Measurements from ENCODE around the gene IL12B.
"Not testable (repeated sequence)": the region's sequence is repeated elsewhere in the genome, so short reads cannot be mapped to it uniquely, and the experiment has no call there.

Gene IL12B

DNA sequence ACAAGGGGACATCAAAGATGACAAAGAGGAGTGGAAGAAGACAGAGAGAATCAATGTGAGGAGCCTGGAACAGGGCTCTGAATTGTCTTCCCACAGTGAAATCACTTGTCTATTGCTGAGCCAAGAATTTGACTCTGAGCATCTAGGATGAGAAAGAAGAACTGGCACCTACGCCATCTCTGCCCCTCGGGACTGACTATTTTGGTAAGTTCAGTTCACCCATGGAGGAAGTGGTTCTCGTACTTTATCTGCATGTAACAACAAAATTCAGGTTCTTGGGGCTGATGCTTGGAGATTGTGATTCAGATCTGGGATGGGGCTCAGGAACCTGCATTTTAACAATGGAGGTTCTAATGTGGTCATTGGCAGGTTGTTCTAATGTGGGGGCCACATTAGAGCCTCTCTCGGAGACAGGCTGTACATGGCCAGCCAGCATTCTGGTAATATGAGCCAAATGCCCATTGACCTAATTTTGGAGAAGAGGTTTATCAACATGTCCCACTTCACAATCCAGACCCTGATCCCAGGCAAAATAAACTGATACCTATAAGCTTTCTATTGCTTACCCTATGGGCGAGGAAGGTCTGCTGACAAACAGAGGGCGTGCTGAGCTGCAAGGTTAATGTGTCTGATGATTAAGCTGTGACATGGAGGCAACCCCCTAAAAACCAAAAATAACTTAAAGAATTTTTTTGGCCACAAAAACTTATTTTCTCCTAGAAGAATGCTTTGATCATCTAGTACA, 2.7 kb upstream of the IL12B start:
- DNase-seq (ENCODE audit: low read depth, low spot score) = no peak

DNA sequence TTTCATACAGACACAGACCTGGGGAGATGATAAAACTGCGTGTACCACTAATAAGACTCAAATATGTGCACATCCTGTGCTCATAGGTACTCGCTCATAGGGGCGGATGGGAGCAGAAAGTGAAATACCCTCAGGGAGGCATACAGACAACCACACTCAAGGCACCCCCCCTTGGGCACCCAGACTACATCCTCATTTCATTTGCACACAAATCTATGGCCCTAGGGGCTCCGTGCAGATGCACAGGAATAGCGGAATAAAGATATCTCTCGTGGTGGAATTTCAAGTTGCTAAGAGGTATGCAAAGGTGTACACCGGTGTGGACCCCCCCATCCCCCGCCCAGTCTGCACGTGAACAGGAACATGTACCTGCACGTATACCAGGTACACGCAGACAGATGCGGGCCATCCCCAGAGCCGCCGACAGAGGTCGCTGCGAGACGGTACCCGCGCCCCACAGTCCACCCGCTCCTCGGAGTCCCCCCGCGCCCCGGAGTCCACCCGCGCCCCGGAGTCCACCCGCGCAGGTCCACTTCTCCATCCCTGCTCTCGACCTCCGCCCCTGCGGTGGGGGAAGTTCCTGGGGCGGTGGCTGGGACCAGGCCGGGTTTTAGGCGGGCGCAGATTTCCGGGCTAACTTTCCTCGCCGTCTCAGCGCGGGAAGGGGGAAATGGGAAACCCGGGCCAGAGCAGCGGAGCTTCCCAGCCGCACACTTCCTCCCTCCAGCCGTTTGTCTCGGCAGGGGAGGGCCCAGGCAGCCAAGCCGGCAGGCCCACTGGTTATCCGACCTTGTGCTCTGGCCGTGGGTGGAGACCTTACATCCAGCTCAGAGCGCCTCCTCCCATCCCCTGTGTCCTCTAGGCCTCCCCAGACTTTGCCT, 1.0 kb upstream of the IL12B start:
- DNase-seq (ENCODE audit: low read depth, low spot score) = no peak

DNA sequence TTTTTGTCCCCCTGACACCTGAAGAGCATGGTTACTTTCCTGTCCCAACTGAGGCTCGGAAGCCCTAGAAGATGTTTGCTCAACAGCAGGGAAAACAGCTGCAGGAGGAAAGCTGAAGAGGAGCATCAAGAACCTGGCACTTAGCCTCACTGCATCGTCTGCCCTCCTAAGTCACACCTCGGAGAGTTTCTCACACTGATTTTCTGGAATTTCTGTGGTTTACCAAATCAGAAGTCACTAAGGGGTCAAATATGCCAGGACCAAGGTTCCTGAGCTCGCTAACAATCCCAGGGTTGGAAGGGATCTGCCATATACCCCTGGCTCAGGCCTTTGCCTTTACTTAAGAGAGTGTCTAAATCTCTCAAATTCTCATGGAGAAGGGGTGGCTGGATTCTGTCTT, 5.3 kb downstream of the IL12B start:
- DNase-seq (ENCODE audit: low read depth, low spot score) = no peak

DNA sequence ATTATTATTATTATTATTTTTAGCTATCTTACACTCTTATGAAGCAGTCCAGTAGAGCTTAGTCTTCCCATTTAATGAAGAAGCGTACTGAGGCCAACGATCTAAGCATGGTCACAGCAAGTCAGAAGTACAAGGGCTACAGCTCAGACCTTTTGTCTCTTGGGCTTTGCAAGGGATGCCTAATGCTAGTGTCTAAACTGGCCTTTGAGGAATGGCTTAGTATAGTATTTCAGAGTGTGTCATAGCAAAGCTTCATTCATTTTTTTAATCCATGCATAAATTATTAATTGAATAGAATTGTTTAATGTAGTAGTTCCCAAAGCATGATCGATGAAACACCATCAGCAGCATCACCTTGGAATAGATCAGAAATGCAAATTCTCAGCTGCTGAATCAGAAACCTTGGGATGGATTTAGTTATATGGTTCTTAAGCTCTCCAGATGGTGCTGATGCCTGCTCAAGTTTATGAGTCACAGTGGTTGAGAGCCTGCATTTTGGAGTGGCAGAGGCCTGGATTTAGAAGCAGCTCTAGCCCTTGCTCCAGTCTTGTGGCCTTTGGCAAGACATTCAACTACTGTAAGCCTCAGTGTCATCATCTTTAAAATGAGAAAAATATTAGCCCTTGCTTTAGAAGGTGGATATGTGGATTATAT, 6.1 kb downstream of the IL12B start:
- DNase-seq (ENCODE audit: low read depth, low spot score) = no peak

DNA sequence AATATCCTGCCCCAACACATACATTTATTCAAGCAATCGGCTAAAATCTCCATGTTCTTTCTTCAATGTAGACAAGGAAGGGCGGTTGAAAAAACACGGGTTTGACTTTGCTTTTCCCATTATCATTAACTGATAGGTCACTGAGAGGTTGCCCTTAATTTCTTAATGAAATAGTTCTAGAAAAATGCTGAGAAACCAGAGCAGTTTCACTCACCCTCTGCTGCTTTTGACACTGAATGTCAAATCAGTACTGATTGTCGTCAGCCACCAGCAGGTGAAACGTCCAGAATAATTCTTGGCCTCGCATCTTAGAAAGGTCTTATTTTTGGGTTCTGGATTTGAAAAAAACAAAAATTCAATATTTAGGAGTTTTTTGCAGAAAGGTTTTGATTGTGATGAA, 8.1 kb downstream of the IL12B start:
- DNase-seq (ENCODE audit: low read depth, low spot score) = no peak

DNA sequence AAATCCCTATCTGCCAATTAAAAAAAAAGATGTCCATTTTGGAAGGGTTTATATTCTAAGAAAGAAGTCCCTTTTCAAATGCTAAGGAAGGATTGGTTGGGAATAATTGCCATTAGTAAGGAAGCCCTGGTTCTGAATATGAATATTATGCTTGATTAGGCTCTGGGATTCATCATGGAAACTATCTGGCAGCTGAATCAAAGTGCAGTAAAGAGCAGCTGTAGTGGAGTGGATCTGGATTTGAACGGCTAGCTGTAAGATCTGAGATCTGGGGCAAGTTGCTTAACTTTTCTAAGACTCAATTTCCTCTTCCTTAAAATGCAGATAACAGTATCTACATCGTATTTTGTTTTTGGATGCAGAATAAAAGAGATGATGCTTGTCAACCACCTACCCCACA, 10.5 kb downstream of the IL12B start:
- DNase-seq (ENCODE audit: low read depth, low spot score) = no peak

DNA sequence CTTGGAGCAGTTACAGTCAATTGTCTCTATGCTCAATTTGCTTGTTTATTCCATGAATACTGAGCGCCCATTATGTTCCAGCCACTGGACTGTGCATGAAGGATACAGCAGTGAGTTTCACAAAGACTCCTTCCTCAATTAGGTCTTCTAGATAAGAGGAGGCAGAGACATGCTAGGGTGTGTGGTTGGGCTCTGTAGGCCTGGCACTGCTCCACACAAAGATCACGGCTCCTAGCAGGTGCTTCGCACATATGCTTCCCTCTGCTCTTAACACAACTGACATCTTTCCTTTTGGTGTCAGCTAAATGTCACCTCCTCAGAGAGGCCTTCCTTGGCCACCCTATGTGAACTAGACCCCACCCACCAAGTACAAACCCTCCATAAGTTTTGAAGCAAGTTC, 10.9 kb downstream of the IL12B start:
- DNase-seq (ENCODE audit: low read depth, low spot score) = no peak

DNA sequence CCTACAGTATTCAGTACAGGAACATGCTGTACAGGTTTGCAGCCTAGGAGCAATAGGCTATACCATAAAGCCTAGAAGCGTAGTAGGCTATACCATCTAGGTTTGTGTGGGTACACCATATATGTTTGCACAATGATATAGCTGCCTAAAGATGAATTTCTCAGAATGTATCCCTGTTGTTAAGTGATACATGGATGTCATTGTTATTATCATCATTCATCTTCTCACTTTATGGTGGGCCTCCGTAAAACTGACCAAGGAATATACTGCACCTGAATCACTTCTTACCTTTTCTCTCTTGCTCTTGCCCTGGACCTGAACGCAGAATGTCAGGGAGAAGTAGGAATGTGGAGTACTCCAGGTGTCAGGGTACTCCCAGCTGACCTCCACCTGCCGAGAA, 11.8 kb downstream of the IL12B start:
- DNase-seq (ENCODE audit: low read depth, low spot score) = no peak

DNA sequence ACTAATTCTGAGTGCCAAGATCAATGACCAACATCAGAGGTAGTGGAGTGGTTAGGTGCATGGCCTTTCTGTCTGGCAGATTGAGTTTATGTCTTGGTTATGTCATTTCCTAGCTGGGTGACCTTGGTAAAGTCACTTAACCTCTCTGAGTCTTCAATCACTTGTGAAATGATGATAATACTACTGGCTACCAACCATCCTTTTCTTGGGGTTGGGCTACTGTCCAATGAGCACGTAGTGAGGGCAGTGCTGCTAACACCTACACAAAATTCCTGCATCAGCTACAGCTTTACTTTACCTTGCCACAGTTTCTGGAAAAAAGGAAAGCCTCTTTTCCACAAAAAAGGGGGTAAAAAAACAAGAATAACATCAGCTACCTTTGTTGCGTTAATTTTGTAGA, 12.4 kb downstream of the IL12B start:
- no peak for DNase-seq (ENCODE audit: low read depth, low spot score)

DNA sequence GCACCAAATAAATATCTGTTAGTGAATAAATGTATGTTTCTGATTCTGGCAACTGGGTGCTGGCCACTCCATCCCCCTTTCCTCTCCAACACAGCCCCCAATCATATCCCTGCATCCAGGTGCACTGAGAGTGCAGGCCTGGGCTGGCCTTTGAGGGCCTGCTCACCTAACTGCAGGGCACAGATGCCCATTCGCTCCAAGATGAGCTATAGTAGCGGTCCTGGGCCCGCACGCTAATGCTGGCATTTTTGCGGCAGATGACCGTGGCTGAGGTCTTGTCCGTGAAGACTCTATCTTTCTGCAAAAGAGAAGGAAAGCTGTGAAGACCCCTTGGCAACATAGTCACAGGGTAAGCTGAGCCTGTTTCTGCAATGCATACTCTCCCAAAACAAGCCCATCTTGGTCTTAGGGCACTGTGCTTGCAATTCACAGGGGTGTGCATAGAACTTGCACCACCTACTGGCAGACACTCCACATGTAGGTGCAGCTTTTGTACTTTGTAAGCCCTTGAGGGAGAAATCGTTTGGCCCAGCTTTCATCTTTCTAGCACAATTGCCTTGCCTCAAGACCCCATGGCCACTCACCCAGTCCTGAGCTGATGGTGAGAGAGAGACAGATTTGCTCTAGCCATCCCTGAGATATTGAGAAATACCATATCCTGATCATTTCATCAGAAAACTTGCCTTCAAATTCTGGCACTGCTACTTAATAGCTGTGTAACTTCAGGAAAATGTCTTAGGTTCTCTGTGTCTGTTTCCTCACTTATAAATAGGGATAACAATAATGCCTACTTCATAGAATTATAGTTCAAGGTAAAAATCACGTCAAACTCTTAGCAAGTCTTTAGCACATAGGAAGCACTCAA, 13.5 kb downstream of the IL12B start:
- DNase-seq (ENCODE audit: low read depth, low spot score) = peak; percentile 50

DNA sequence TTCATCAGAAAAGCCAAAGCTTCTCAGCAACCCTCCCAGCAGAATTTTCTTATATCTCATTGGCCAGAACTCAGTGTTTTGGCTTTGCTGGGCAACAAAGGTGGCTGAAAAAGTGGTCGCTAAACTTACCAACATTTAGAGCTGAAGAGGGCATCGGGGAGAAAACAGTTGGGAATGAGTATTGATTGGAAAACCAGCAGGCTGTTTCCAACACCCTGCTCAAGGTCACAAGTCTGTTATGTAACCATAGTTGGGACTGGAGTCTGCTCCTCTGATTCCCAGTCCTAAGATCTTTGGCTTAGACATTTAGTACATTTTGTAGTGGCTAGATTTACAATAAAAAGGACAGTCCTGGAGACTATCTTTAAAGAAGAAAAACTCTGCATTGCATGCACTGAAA, 17.1 kb downstream of the IL12B start:
- DNase-seq (ENCODE audit: low read depth, low spot score) = no peak

DNA sequence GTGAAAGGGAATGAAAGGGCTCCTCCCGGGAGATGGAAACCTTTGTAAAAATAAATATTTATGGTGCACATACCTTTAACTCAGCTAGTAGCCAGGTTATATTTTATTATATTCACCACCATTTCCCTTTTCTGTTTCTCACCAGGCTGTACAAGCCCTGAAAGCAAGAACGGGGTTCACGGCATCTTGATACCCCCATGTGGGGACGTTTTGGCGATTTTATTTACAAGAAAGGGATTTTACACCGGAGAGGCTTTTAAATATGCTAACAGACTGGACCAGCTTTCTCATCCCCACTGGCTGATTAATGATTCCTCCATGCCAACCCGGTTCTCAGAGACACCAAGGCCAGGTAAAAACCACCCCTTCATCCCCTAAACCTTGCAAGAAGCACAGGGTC, 19.2 kb downstream of the IL12B start:
- no peak for DNase-seq (ENCODE audit: low read depth, low spot score)

DNA sequence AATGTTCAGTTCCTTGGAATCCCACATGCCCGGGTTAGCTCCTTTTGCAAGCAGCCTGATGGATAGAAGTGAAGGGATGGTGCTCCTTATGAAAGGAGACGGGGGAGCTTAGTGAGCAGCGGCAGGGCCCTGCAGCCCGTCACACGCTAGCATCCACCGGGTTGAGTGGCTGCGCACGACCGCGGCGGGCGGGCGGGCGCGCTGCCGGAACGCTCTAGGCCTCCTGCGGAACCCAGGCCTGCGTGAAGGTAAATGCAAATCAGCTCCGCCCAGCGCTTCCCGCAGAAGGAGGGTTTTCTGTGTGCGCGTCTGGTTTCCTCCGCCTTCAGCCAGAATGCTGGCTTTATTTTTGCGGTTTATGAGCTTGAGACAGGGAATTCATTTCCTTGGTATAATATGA, 19.8 kb downstream of the IL12B start:
- no peak for DNase-seq (ENCODE audit: low read depth, low spot score)

DNA sequence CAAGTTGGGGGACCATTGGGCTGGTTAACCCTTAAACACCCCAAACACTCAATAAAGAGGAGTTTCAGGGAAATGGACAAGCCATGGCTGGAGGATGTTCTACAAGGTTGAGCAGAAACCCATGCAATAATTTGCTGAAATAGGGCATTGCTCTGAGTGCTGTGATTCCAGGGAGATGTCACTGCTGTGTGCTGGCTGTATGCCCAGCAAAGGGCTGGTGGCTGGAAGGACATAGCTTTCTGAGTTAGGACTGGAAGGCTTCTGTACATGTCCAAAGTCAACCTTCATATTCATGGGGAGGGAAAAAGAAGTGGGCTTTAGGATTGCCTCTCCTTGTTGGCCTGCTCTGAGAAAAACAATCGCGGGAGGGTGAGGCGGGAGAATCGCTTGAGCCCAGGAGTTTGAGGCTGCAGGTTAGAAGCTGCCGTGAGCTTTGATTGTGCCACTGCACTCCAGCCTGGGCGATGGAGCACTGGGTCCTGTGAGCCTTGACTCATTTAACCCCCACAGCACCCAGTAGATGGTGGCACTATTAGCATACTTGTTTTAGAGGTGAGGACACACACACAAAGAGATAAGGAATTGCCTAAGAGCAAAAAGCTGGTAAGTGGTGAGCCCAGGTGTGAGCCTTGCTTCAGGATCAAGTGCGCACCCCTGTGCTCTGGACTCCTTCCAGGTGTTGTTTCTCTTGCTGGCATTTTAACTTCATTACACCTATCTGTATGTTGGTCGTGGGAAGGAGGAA, 20.4 kb downstream of the IL12B start:
- no peak for DNase-seq (ENCODE audit: low read depth, low spot score)

DNA sequence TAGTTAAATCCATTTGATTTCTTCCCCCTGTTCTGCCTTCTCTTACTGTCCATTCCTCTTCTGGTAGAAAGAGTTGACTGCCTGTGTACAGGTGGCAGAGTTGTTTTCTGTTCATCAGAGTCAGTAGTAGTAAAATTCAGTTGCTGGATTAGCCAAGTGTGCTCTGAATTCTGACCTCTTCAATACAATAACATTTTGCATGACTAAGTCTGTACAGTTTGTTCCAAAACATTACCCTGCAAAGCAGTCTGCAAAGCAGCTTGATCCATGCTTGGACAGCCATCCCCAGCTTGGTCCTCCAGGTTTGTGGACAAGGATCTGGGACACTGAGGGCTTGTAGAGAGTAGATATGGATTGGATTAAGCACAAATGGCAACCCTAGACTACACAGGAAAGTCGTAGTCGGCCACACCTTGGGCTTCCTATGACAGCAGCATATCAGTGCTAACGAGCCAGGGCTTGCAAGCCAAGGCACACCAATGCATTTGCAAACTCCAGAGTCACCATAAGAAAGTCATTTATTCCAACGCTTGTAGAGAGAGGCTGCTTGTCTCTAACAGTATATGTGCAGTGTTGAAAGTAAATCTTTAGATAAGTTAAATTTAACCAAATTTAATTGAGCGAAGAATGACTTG, 25.2 kb downstream of the IL12B start:
- no peak for DNase-seq (ENCODE audit: low read depth, low spot score)

DNA sequence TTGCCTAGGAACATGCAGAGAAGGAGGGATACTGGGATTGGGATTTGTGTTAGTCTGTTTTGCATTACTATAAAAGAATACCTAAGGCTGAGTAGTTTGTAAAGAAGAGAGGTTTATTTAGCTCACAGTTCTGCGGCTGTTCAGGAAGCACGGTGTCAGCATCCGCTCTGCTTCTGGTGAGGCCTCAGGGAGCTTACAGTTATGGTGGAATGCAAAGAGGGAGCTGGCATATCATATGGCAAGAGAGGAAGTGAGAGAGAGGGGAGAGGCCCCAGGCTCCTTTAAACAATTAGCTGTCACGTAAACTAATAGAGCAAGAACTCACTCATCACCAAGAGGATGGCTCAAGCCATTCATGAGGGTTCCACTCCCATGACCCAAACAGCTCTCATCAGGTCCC, 27.0 kb downstream of the IL12B start:
- DNase-seq (ENCODE audit: low read depth, low spot score) = no peak

DNA sequence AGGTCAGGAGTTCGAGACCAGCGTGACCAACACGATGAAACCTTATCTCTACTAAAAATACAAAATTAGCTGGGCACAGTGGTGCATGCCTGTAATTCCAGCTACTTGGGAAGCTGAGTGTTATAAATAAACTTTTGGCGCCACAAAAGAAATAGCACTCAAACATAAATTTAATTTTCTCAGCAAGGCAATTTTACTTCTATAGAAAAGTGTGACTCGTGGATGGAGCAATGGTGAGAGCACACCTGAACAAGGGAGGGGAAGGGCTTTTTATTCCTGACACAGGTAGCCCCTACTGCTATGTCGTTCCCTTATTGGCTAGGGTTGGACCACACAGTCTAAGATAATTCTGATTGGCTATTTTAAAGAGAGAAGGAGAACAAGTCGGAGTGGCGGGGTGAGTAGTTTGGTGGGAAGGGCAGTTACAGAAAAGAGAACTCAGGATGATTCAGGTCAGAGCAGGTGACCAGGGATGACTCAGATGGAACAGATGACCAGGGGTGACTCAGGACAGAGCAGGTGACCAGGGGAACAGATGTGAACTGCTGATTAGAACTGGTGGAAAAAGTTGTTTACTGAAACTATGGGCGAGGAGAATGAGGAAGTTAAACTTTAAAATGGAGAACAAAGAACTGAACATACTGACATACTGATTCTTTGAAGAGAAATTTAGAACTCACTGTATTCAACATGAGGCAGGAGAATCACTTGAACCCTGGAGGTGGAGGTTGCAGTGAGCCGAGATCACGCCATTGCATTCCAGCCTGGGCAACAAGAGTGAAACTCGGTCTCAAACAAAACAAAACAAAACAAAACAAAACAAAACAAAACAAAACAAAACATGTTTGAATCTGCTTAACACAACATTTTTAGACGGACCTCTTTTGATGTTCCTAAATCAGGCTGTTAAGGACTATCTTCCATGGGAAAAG, 28.1 kb downstream of the IL12B start:
- DNase-seq (ENCODE audit: low read depth, low spot score) = not testable (repeated sequence)

DNA sequence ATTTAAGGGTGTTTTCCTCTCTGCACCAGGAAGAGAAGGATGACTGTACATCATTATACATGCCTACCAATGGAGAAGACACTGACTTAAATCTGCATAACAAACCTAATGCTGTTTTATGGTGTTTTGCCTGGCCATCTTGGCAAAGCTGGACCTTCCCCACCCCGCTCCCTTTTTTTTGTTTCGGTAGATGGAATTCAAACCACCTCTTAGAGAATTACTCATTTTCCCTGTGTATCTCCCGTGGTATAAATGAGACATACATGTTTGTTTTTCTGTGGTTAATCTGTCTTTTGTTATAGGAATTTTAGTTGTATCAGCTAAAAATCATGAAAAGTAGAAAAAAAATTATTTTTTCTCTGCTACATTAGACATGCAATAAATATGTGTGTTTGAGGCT, 28.8 kb downstream of the IL12B start:
- DNase-seq (ENCODE audit: low read depth, low spot score) = no peak

DNA sequence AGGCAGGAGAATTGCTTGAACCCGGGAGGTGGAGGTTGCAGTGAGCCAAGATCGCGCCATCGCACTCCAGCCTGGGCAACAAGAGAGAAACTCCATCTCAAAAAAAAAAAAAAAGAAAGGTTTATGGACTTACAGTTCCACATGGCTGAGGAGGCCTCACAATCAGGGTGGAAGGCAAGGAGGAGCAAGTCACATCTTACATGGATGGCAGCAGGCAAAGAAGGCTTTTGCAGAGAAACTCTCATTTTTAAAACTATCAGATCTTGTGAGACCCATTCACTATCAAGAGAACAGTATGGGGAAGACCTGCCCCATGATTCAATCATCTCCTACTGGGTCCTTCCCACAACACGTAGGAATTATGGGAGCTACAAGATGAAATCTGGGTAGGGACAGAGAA, 33.0 kb downstream of the IL12B start:
- DNase-seq (ENCODE audit: low read depth, low spot score) = not testable (repeated sequence)

All from iPS DF 19.7 (cell line).